ENCODE data around the gene CADM4. TPM values are rescaled to one million over a fixed set of nuclear protein-coding genes. Genes with fewer than 3 reads are reported as not detected.

The CADM4 gene
- total and polyA plus RNA-seq, 9 of the 15 experiments (the other 6 are each of a cell fraction or from before 2014, with no cell fraction given): 0.03 to 4.6 (median 1.3) TPM

GRCh38 chr19:43688059-43688701 lies 48.5 kb upstream of the CADM4 start:
- BruUV-seq (replicated peaks): no TSS peak
- Histone ChIP-seq H3K9ac (ENCODE audit: insufficient read depth in 1 of 2, low read depth in 2 of 2, low read length in 2 of 2) (no peak overlapping the region), H3K4me1 (replicated peaks in 1 of 2; ENCODE audit: control insufficient read depth in 2 of 2, insufficient read depth in 2 of 2, low read length in 2 of 2) (peaks cover 5 to 6% of the 10 kb centered on the region in 2 experiments), H3K27ac (ENCODE audit: extremely low read depth, low read depth, low read length) (no peak overlapping the region), H3K9me1 (ENCODE audit: control insufficient read depth, insufficient read depth, low read length) (no peaks in the 10 kb centered on the region), H3K79me2 (ENCODE audit: control insufficient read depth, insufficient read depth, low read length) (no peaks in the 10 kb centered on the region), H3K27me3 (ENCODE audit: control insufficient read depth in 2 of 2, insufficient read depth in 2 of 2, low read length in 2 of 2) (no peaks in the 10 kb centered on the region), H2AFZ (ENCODE audit: low read depth, low read length) (no peak overlapping the region), H3K36me3 (ENCODE audit: control insufficient read depth, insufficient read depth, low read length) (no peaks in the 10 kb centered on the region), H3K4me3 (no peak overlapping the region), H3K4me2 (ENCODE audit: insufficient read depth, low read length) (no peak overlapping the region), H3K9me3 (replicated peaks; ENCODE audit: control insufficient read depth, insufficient read depth, low read depth, low read length) (peaks cover 6% of the 10 kb centered on the region), H4K20me1 (replicated peaks; ENCODE audit: control insufficient read depth, insufficient read depth, low read length) (no peaks in the 10 kb centered on the region)
- in situ Hi-C loops (cut with MboI): no loop called here
- ATAC-seq (no peak), DNase-seq (ENCODE audit: extremely low read depth in 1 of 4, low spot score in 3 of 4) (no peak), FAIRE-seq (no peak)
- CTCF ChIA-PET (ENCODE audit: low intra/inter-chr PET ratio): no interaction called here
- 25% methylated on average over 9 of the region's 10 CpGs for WGBS (ENCODE audit: insufficient coverage, low coverage, missing lambda C conversion rate)
- POLR2A ChIA-PET: no interaction called here
- intact Hi-C loops (cut with micrococcal nuclease): no loop called here
- no peak for TF ChIP-seq POLR2AphosphoS2 (IDR thresholded peaks at IDR 0.05; ENCODE audit: low read length)
- TF ChIP-seq ZNF263 (CRISPR knock-in tag; IDR thresholded peaks at IDR 0.05; ENCODE audit: borderline replicate concordance): no peak
- TF ChIP-seq OTX1 (CRISPR knock-in tag; IDR thresholded peaks at IDR 0.05): no peak
- TF ChIP-seq SMARCA4 (IDR thresholded peaks at IDR 0.05): no peak
- TF ChIP-seq ZNF121 (CRISPR knock-in tag; conservative IDR thresholded peaks at IDR 0.05): peak; percentile 71
- TF ChIP-seq MTA3 (IDR thresholded peaks at IDR 0.05; ENCODE audit: borderline replicate concordance): no peak
- no peak for TF ChIP-seq ZNF408 (CRISPR knock-in tag; IDR thresholded peaks at IDR 0.05; ENCODE audit: low read depth)
- TF ChIP-seq PHTF2 (CRISPR knock-in tag; IDR thresholded peaks at IDR 0.05): no peak
- no peak for TF ChIP-seq SIN3A (IDR thresholded peaks at IDR 0.05; ENCODE audit: borderline replicate concordance in 2 of 2, control insufficient read depth in 1 of 2, low read depth in 2 of 2, low read length in 2 of 2)
- TF ChIP-seq, protein P1, sequence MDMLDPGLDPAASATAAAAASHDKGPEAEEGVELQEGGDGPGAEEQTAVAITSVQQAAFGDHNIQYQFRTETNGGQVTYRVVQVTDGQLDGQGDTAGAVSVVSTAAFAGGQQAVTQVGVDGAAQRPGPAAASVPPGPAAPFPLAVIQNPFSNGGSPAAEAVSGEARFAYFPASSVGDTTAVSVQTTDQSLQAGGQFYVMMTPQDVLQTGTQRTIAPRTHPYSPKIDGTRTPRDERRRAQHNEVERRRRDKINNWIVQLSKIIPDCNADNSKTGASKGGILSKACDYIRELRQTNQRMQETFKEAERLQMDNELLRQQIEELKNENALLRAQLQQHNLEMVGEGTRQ (CRISPR knock-in tag; IDR thresholded peaks at IDR 0.05): no peak
- no peak for TF ChIP-seq RNF219 (CRISPR knock-in tag; IDR thresholded peaks at IDR 0.05)
- TF ChIP-seq, protein P2, sequence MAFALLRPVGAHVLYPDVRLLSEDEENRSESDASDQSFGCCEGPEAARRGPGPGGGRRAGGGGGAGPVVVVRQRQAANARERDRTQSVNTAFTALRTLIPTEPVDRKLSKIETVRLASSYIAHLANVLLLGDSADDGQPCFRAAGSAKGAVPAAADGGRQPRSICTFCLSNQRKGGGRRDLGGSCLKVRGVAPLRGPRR (CRISPR knock-in tag; IDR thresholded peaks at IDR 0.05): no peak
- TF ChIP-seq BCOR (IDR thresholded peaks at IDR 0.05): peak; percentile 34
- TF ChIP-seq, protein P3, sequence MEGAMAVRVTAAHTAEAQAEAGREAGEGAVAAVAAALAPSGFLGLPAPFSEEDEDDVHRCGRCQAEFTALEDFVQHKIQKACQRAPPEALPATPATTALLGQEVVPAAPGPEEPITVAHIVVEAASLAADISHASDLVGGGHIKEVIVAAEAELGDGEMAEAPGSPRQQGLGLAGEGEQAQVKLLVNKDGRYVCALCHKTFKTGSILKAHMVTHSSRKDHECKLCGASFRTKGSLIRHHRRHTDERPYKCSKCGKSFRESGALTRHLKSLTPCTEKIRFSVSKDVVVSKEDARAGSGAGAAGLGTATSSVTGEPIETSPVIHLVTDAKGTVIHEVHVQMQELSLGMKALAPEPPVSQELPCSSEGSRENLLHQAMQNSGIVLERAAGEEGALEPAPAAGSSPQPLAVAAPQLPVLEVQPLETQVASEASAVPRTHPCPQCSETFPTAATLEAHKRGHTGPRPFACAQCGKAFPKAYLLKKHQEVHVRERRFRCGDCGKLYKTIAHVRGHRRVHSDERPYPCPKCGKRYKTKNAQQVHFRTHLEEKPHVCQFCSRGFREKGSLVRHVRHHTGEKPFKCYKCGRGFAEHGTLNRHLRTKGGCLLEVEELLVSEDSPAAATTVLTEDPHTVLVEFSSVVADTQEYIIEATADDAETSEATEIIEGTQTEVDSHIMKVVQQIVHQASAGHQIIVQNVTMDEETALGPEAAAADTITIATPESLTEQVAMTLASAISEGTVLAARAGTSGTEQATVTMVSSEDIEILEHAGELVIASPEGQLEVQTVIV (CRISPR knock-in tag; IDR thresholded peaks at IDR 0.05; ENCODE audit: borderline replicate concordance): no peak
- no peak for TF ChIP-seq RBBP5 (IDR thresholded peaks at IDR 0.05; ENCODE audit: borderline replicate concordance, insufficient read depth, low read length, poor library complexity, severe bottlenecking)
- no peak for TF ChIP-seq SNAPC5 (CRISPR knock-in tag; IDR thresholded peaks at IDR 0.05)
- TF ChIP-seq SMC3 (conservative IDR thresholded peaks at IDR 0.05; ENCODE audit: insufficient read depth, low read depth, low read length): no peak
